T-helper 1 cell treated with Interleukin-12 subunit alpha and Interleukin-12 subunit beta and Interleukin-4 antibody, amounts not matched to agents 30 μg/mL and 1 μg/mL, for 36 hours (primary cell): ENCODE results near the gene TCTN1.
"Not testable (repeated sequence)": the region's sequence is repeated elsewhere in the genome, so short reads cannot be mapped to it uniquely, and the experiment has no call there.

Experiments used
- H3K27ac Mint-ChIP-seq: one replicate; pipeline ENCODE4 v1.8.0; 2021; ENCODE audit warnings: mild to moderate bottlenecking, mixed read lengths
- H3K27me3 Mint-ChIP-seq: one replicate; pipeline ENCODE4 v1.8.0; 2021; ENCODE audit warnings: low read depth, mixed read lengths
- H3K36me3 Mint-ChIP-seq: one replicate; pipeline ENCODE4 v1.8.0; 2021; ENCODE audit warnings: low read depth, mixed read lengths
- H3K4me1 Mint-ChIP-seq: one replicate; pipeline ENCODE4 v1.8.0; 2021; ENCODE audit warnings: low read depth, mixed read lengths
- H3K4me3 Mint-ChIP-seq: one replicate; pipeline ENCODE4 v1.8.0; 2021; ENCODE audit warnings: mild to moderate bottlenecking, moderate library complexity, mixed read lengths
- H3K9me3 Mint-ChIP-seq: one replicate; pipeline ENCODE4 v1.8.0; 2021; ENCODE audit warnings: mixed read lengths

The TCTN1 gene

GRCh38 chr12:110579535-110580253 is 34.2 kb upstream of the TCTN1 start:
- peak overlapping the region; percentile 97 for H3K27ac Mint-ChIP-seq
- peaks cover 21% of the 10 kb centered on the region for H3K36me3 Mint-ChIP-seq
- H3K9me3 Mint-ChIP-seq, result no peaks in the 10 kb centered on the region
- peak overlapping the region; percentile 78 for H3K4me3 Mint-ChIP-seq
- peaks cover 74% of the 10 kb centered on the region for H3K4me1 Mint-ChIP-seq
- no peaks in the 10 kb centered on the region for H3K27me3 Mint-ChIP-seq

- H3K27me3 Mint-ChIP-seq, result no peaks in the 10 kb centered on the region
- no peaks in the 10 kb centered on the region for H3K9me3 Mint-ChIP-seq
- peaks cover 74% of the 10 kb centered on the region for H3K4me1 Mint-ChIP-seq
- peak overlapping the region; percentile 90 for H3K27ac Mint-ChIP-seq
- peak overlapping the region; percentile 95 for H3K4me3 Mint-ChIP-seq
- peaks cover 17% of the 10 kb centered on the region for H3K36me3 Mint-ChIP-seq
Observed at GRCh38 chr12:110581931-110582275, 32.0 kb upstream of the TCTN1 start.

GRCh38 chr12:110582276-110583136 is 31.4 kb upstream of the TCTN1 start:
- Mint-ChIP-seq H3K27ac (peak overlapping the region; percentile 90), H3K4me3 (peak overlapping the region; percentile 95), H3K9me3 (no peaks in the 10 kb centered on the region), H3K36me3 (peaks cover 17% of the 10 kb centered on the region), H3K4me1 (peaks cover 72% of the 10 kb centered on the region), H3K27me3 (no peaks in the 10 kb centered on the region)

GRCh38 chr12:110583137-110584059 is 30.5 kb upstream of the TCTN1 start, which contains the start of gene PPTC7:
Gene PPTC7, minus strand, starts transcription at chr12:110583318. Its CDS starts 287 bp downstream, at chr12:110583031.
- Mint-ChIP-seq H3K27me3 (no peaks in the 10 kb centered on the region), H3K36me3 (peaks cover 17% of the 10 kb centered on the region), H3K9me3 (no peaks in the 10 kb centered on the region), H3K4me1 (peaks cover 63% of the 10 kb centered on the region), H3K27ac (peak within 1 kb of the TSS; percentile 90), H3K4me3 (peak within 1 kb of the TSS; percentile 95)

GRCh38 chr12:110585231-110585799 is 28.6 kb upstream of the TCTN1 start:
- no peaks in the 10 kb centered on the region for H3K9me3 Mint-ChIP-seq
- H3K4me3 Mint-ChIP-seq, result peak overlapping the region; percentile 77
- peak overlapping the region; percentile 96 for H3K27ac Mint-ChIP-seq
- H3K36me3 Mint-ChIP-seq, result peaks cover 13% of the 10 kb centered on the region
- H3K4me1 Mint-ChIP-seq, result peaks cover 50% of the 10 kb centered on the region
- H3K27me3 Mint-ChIP-seq, result no peaks in the 10 kb centered on the region

- H3K27ac Mint-ChIP-seq, result not testable (repeated sequence)
- peaks cover 50% of the 10 kb centered on the region for H3K4me1 Mint-ChIP-seq
Observed at GRCh38 chr12:110587102-110587501, 26.8 kb upstream of the TCTN1 start.

GRCh38 chr12:110590059-110590458 is 23.9 kb upstream of the TCTN1 start:
- Mint-ChIP-seq H3K4me3 (no peak overlapping the region), H3K27ac (peak overlapping the region; percentile 90), H3K27me3 (no peaks in the 10 kb centered on the region), H3K9me3 (no peaks in the 10 kb centered on the region), H3K36me3 (no peaks in the 10 kb centered on the region), H3K4me1 (peaks cover 35% of the 10 kb centered on the region)

More at GRCh38 chr12:110587102-110587501, 26.8 kb upstream of the TCTN1 start:
- H3K4me3 Mint-ChIP-seq, H3K27me3 Mint-ChIP-seq, H3K9me3 Mint-ChIP-seq, H3K36me3 Mint-ChIP-seq: not testable (repeated sequence)

- Mint-ChIP-seq H3K4me1 (peaks cover 27% of the 10 kb centered on the region), H3K9me3 (no peaks in the 10 kb centered on the region), H3K27me3 (no peaks in the 10 kb centered on the region), H3K36me3 (no peaks in the 10 kb centered on the region), H3K27ac (peak overlapping the region; percentile 90), H3K4me3 (peak overlapping the region; percentile 12)
Observed at GRCh38 chr12:110590806-110591326, 23.1 kb upstream of the TCTN1 start.

GRCh38 chr12:110591451-110592051 is 22.4 kb upstream of the TCTN1 start:
- Mint-ChIP-seq H3K27ac (peak overlapping the region; percentile 90), H3K36me3 (no peaks in the 10 kb centered on the region), H3K4me1 (peaks cover 24% of the 10 kb centered on the region), H3K9me3 (no peaks in the 10 kb centered on the region), H3K4me3 (no peak overlapping the region), H3K27me3 (no peaks in the 10 kb centered on the region)

GRCh38 chr12:110592078-110592477 is 21.9 kb upstream of the TCTN1 start:
- Mint-ChIP-seq H3K36me3 (no peaks in the 10 kb centered on the region), H3K27me3 (no peaks in the 10 kb centered on the region), H3K4me3 (no peak overlapping the region), H3K9me3 (no peaks in the 10 kb centered on the region), H3K27ac (no peak overlapping the region), H3K4me1 (peaks cover 23% of the 10 kb centered on the region)

GRCh38 chr12:110592919-110593318 is 21.0 kb upstream of the TCTN1 start:
- not testable (repeated sequence) for H3K36me3 Mint-ChIP-seq, H3K27me3 Mint-ChIP-seq, H3K9me3 Mint-ChIP-seq, H3K27ac Mint-ChIP-seq, H3K4me3 Mint-ChIP-seq
- H3K4me1 Mint-ChIP-seq, result peaks cover 23% of the 10 kb centered on the region

- H3K36me3 Mint-ChIP-seq, result no peaks in the 10 kb centered on the region
- no peak overlapping the region for H3K4me3 Mint-ChIP-seq
- H3K27ac Mint-ChIP-seq, result no peak overlapping the region
- peaks cover 10% of the 10 kb centered on the region for H3K4me1 Mint-ChIP-seq
- H3K9me3 Mint-ChIP-seq, result no peaks in the 10 kb centered on the region
- no peaks in the 10 kb centered on the region for H3K27me3 Mint-ChIP-seq
Observed at GRCh38 chr12:110597885-110598284, 16.0 kb upstream of the TCTN1 start.

GRCh38 chr12:110599334-110599733 is 14.6 kb upstream of the TCTN1 start:
- Mint-ChIP-seq H3K4me3 (no peak overlapping the region), H3K27ac (no peak overlapping the region), H3K36me3 (no peaks in the 10 kb centered on the region), H3K4me1 (peaks cover 8% of the 10 kb centered on the region), H3K27me3 (no peaks in the 10 kb centered on the region), H3K9me3 (no peaks in the 10 kb centered on the region)
